GM12878 (cell line): ENCODE measurements around the gene ELL. TPM values are rescaled to one million over a fixed set of nuclear protein-coding genes. Genes with fewer than 3 reads are reported as not detected.

Experiments
- ATAC-seq: fragments of 200-7000 bp; cut with Tn5 transposase; 3 replicates; pipeline ENCODE4 v1.9.1; 2020; ENCODE audit warnings: mild to moderate bottlenecking, moderate library complexity
- BruUV-seq: library from RNA; stranded (reverse); fragments of 400-500 nt; replicated peaks from 2 replicates; lab custom pipeline; 2021; lab: Mats Ljungman, UMichigan
- CTCF ChIA-PET: fragments of 300-600 bp; sonication (Branson Sonifier 250); formaldehyde crosslinking; extraction: SDS; loops from one replicate; lab custom pipeline; 2021; ENCODE audit warnings: inconsistent platforms; lab: Yijun Ruan, JAX
- POLR2A ChIA-PET: fragments of 350-600 bp; formaldehyde crosslinking; extraction: SDS; loops from one replicate; lab custom pipeline; 2021; ENCODE audit warnings: inconsistent platforms; lab: Charles Lee
- RAD21 ChIA-PET: fragments of 300-600 bp; sonication (Branson Sonifier 250); formaldehyde crosslinking; loops from one replicate; lab custom pipeline; 2023; ENCODE audit warnings: antibody characterized with exemption; ENCODE audit not compliant: unreplicated experiment; lab: Charles Lee
- SMC1A ChIA-PET: fragments of 300-600 bp; sonication (Branson Sonifier 250); formaldehyde crosslinking; loops from one replicate; lab custom pipeline; 2023; ENCODE audit not compliant: unreplicated experiment, uncharacterized antibody; lab: Charles Lee
- DNase-seq: peaks from one replicate; pipeline ENCODE4 v3.0.0-alpha.2; 2011; ENCODE audit warnings: low read depth, low spot score
- FAIRE-seq: peaks from 3 replicates; lab custom pipeline; 2011; peaks lifted over from hg19 to GRCh38; lab: Jason Lieb, UNC
- H2AFZ ChIP-seq: 2 replicates; pipeline ENCODE4 v1.6.0; 2011; ENCODE audit warnings: low read depth, low read length, control low read depth; ENCODE audit not compliant: control insufficient read depth
- H3K27ac ChIP-seq: 2 replicates; pipeline ENCODE4 v1.5.1; 2011; ENCODE audit warnings: control low read depth; ENCODE audit not compliant: control insufficient read depth, insufficient read depth
- H3K27me3 ChIP-seq, 2 experiments: replicated peaks in 1 of 2; 2 replicates each; pipeline versions ENCODE4 v1.6.0 to v1.6.1; 2011; ENCODE audit warnings: low read length in 1 of 2; ENCODE audit not compliant: control insufficient read depth in 2 of 2, insufficient read depth in 2 of 2
- H3K36me3 ChIP-seq, 2 experiments: 2 replicates each; pipeline ENCODE4 v1.5.1; 2011; ENCODE audit warnings: low read length in 1 of 2; ENCODE audit not compliant: control insufficient read depth in 2 of 2, insufficient read depth in 2 of 2
- H3K4me1 ChIP-seq: 2 replicates; pipeline ENCODE4 v1.6.1; 2011; ENCODE audit warnings: mild to moderate bottlenecking, low read length, moderate library complexity, mixed read lengths; ENCODE audit not compliant: control insufficient read depth, insufficient read depth
- H3K4me2 ChIP-seq: 2 replicates; pipeline ENCODE4 v1.6.0; 2011; ENCODE audit warnings: control low read depth; ENCODE audit not compliant: control insufficient read depth, insufficient read depth
- H3K4me3 ChIP-seq: fragments of 200-600 bp; sonication (generic); 2 replicates; pipeline ENCODE4 v1.5.1; 2016
- H3K79me2 ChIP-seq: 2 replicates; pipeline ENCODE4 v1.6.0; 2011; ENCODE audit warnings: low read length; ENCODE audit not compliant: control insufficient read depth, insufficient read depth
- H3K9ac ChIP-seq: 2 replicates; pipeline ENCODE4 v1.8.0; 2011; ENCODE audit warnings: low read length, control low read depth, mixed read lengths; ENCODE audit not compliant: control insufficient read depth, insufficient read depth
- H3K9me3 ChIP-seq: replicated peaks from 3 replicates; pipeline ENCODE4 v1.5.1; 2011; ENCODE audit warnings: mild to moderate bottlenecking, low read length; ENCODE audit not compliant: control insufficient read depth, insufficient read depth
- H4K20me1 ChIP-seq: 2 replicates; pipeline ENCODE4 v1.6.0; 2011; ENCODE audit not compliant: control insufficient read depth, insufficient read depth
- ATF3 ChIP-seq: IDR thresholded peaks from 2 replicates; pipeline ENCODE4 v1.6.1; 2011; ENCODE audit warnings: low read depth, mild to moderate bottlenecking, low read length, moderate library complexity, borderline replicate concordance; ENCODE audit errors: extremely low read depth
- BHLHE40 ChIP-seq, 2 experiments: fragments of 450-650 bp in 1 of 2; IDR thresholded peaks; 2 replicates each; pipeline ENCODE4 v1.6.1; 2011 to 2017; ENCODE audit warnings: low read depth in 2 of 2, borderline replicate concordance in 1 of 2, improper control_type of control experiment in 1 of 2, low read length in 1 of 2, mild to moderate bottlenecking in 1 of 2
- GATAD2B ChIP-seq: fragments of 450-650 bp; conservative IDR thresholded peaks from 2 replicates; pipeline ENCODE4 v1.6.1; 2017; ENCODE audit warnings: low read depth, mild to moderate bottlenecking, moderate library complexity
- NFXL1 ChIP-seq: fragments of 450-650 bp; IDR thresholded peaks from 2 replicates; pipeline ENCODE4 v1.6.1; 2017; ENCODE audit warnings: antibody characterized with exemption, mild to moderate bottlenecking, borderline replicate concordance
- NRF1 ChIP-seq: conservative IDR thresholded peaks from 2 replicates; pipeline ENCODE4 v1.6.1; 2011; ENCODE audit warnings: mild to moderate bottlenecking, low read depth, low read length, improper control_type of control experiment
- PAX5 ChIP-seq: IDR thresholded peaks from 2 replicates; pipeline ENCODE4 v1.6.1; 2011; ENCODE audit warnings: low read depth, low read length, borderline replicate concordance
- PAX8 ChIP-seq: fragments of 450-650 bp; IDR thresholded peaks from 2 replicates; pipeline ENCODE4 v1.6.1; 2017; ENCODE audit warnings: mild to moderate bottlenecking, moderate library complexity
- SKIL ChIP-seq: fragments of 450-650 bp; IDR thresholded peaks from 2 replicates; pipeline ENCODE4 v1.6.1; 2017; ENCODE audit warnings: mild to moderate bottlenecking, low read depth, inconsistent platforms; ENCODE audit not compliant: poor library complexity, severe bottlenecking
- STAT1 ChIP-seq: fragments of 450-650 bp; conservative IDR thresholded peaks from 2 replicates; pipeline ENCODE4 v1.6.1; 2014; ENCODE audit warnings: antibody characterized with exemption, mild to moderate bottlenecking
- TCF7 ChIP-seq: IDR thresholded peaks from 2 replicates; pipeline ENCODE4 v1.6.1; 2014; ENCODE audit warnings: antibody characterized with exemption, borderline replicate concordance
- YY1 ChIP-seq: IDR thresholded peaks from 2 replicates; pipeline ENCODE4 v1.6.1; 2011; ENCODE audit warnings: low read depth, mild to moderate bottlenecking, low read length
- WGBS: methylation state at CpG from one replicate; pipeline ENCODE4 v1.1.6; 2016; ENCODE audit warnings: low lambda C conversion rate; ENCODE audit not compliant: insufficient replicate concordance, insufficient coverage; ENCODE audit errors: missing lambda C conversion rate; 5-methylcytosine and 5-hydroxymethylcytosine counted together
- in situ Hi-C: fragments of 300-500 bp; cut with MboI; formaldehyde crosslinking; loops from 9 replicates; pipeline ENCODE4 v1.14.3; 2018; ENCODE audit warnings: mixed read lengths
- intact Hi-C: fragments of 100-400 bp; cut with micrococcal nuclease; formaldehyde crosslinking; loops from one replicate; pipeline ENCODE4 v1.14.2; 2022; ENCODE audit not compliant: unreplicated experiment
- polyA plus RNA-seq, 11 experiments: library from polyadenylated mRNA; depleted of rRNA in 4 of 11; unstranded in 6 of 11; stranded (reverse) in 5 of 11; fragments of >200 nt; fragmentation: Nextera tagmentation in 4 of 11; fragmentation: Illumina TruSeq in 1 of 11; extraction: Ambion mirVana in 4 of 11; extraction: Trizol in 1 of 11; gene quantifications; 1 replicate in 1 of 11; 2 replicates in 10 of 11; pipeline versions ENCODE4 v1.2.1 to v1.2.3, GENCODE V29; 2011 to 2016; ENCODE audit warnings: inconsistent platforms in 2 of 11, missing spikeins in 2 of 11, low read depth in 1 of 11
- total RNA-seq, 4 experiments: library from RNA; depleted of rRNA in 3 of 4; stranded (reverse); fragments of >200 nt in 3 of 4; fragmentation: Illumina TruSeq in 1 of 4; extraction: Trizol in 1 of 4; gene quantifications; 2 replicates each; pipeline versions ENCODE4 v1.2.1 to v1.2.3, GENCODE V29; 2013 to 2021

The ELL gene
- total and polyA plus RNA-seq, 10 of the 15 experiments (the other 5 are each of a cell fraction or from before 2014, with no cell fraction given), result 0.91 to 25.0 (median 9.1) TPM

GRCh38 chr19:18533058-18533457 lies 11.2 kb upstream of the ELL start:
- Histone ChIP-seq H2AFZ (no peak overlapping the region), H3K27ac (no peak overlapping the region), H4K20me1 (no peaks in the 10 kb centered on the region), H3K4me2 (no peak overlapping the region), H3K36me3 (peaks cover 6 to 21% of the 10 kb centered on the region in 2 experiments; a peak in 3 of 4 replicates), H3K9me3 (no peaks in the 10 kb centered on the region), H3K4me1 (no peaks in the 10 kb centered on the region), H3K9ac (no peak overlapping the region), H3K27me3 (no peaks in the 10 kb centered on the region), H3K4me3 (no peak overlapping the region), H3K79me2 (no peaks in the 10 kb centered on the region)
- ChIA-PET SMC1A (no interaction called here), RAD21 (no interaction called here), POLR2A (no interaction called here), CTCF (no interaction called here)
- intact Hi-C loops, result no loop called here
- TF ChIP-seq PAX5 (no peak), GATAD2B (no peak), TCF7 (no peak), STAT1 (no peak), NRF1 (no peak), YY1 (no peak), NFXL1 (no peak), ATF3 (no peak), PAX8 (no peak), SKIL (no peak), BHLHE40 (IDR thresholded peaks at IDR 0.05; ENCODE audit: borderline replicate concordance in 1 of 2, low read depth in 2 of 2, low read length in 1 of 2) (no peak)
- no TSS peak for BruUV-seq
- DNase-seq (no peak), FAIRE-seq (no peak), ATAC-seq (no peak)
- in situ Hi-C loops, result no loop called here
- WGBS, result 95% methylated on average over 4 of the region's 4 CpGs
